Measurements from ENCODE around the gene GABRP. TPM values are rescaled to one million over a fixed set of nuclear protein-coding genes. Genes with fewer than 3 reads are reported as not detected.

Gene GABRP
- total RNA-seq, 2 donors from 2014 or later = 4.8 to 5.5 TPM

- TF ChIP-seq POLR2A (IDR thresholded peaks at IDR 0.05) = no peak
- no peak for TF ChIP-seq CTCF (IDR thresholded peaks at IDR 0.05)
- no peak for TF ChIP-seq POLR2AphosphoS5 (IDR thresholded peaks at IDR 0.05)
- H3K27ac ChIP-seq = no peak overlapping the region
- no peaks in the 10 kb centered on the region for H3K4me1 ChIP-seq (replicated peaks)
- no peak overlapping the region for H3K4me3 ChIP-seq
- intact Hi-C loops (cut with DNase I) = no loop called here
- no peaks in the 10 kb centered on the region for H3K9me3 ChIP-seq
- DNase-seq (ENCODE audit: low spot score) = no peak
- WGBS = 76% methylated on average over 5 of the region's 5 CpGs
- no peaks in the 10 kb centered on the region for H3K36me3 ChIP-seq
- H3K27me3 ChIP-seq (replicated peaks; ENCODE audit: insufficient read depth) = no peaks in the 10 kb centered on the region
These were observed 13.6 kb upstream of the GABRP start for GRCh38 chr5:170769898-170770416.

GRCh38 chr5:170771496-170771895, 12.0 kb upstream of the GABRP start:
- Histone ChIP-seq H3K9me3 (no peaks in the 10 kb centered on the region), H3K4me3 (no peak overlapping the region), H3K27ac (no peak overlapping the region), H3K4me1 (replicated peaks) (no peaks in the 10 kb centered on the region), H3K36me3 (no peaks in the 10 kb centered on the region), H3K27me3 (replicated peaks; ENCODE audit: insufficient read depth) (no peaks in the 10 kb centered on the region)
- TF ChIP-seq CTCF (IDR thresholded peaks at IDR 0.05) (no peak), POLR2AphosphoS5 (IDR thresholded peaks at IDR 0.05) (no peak), POLR2A (IDR thresholded peaks at IDR 0.05) (no peak)
- 93% methylated on average over 15 of the region's 15 CpGs for WGBS
- intact Hi-C loops (cut with DNase I) = no loop called here
- no peak for DNase-seq (ENCODE audit: low spot score)

DNA sequence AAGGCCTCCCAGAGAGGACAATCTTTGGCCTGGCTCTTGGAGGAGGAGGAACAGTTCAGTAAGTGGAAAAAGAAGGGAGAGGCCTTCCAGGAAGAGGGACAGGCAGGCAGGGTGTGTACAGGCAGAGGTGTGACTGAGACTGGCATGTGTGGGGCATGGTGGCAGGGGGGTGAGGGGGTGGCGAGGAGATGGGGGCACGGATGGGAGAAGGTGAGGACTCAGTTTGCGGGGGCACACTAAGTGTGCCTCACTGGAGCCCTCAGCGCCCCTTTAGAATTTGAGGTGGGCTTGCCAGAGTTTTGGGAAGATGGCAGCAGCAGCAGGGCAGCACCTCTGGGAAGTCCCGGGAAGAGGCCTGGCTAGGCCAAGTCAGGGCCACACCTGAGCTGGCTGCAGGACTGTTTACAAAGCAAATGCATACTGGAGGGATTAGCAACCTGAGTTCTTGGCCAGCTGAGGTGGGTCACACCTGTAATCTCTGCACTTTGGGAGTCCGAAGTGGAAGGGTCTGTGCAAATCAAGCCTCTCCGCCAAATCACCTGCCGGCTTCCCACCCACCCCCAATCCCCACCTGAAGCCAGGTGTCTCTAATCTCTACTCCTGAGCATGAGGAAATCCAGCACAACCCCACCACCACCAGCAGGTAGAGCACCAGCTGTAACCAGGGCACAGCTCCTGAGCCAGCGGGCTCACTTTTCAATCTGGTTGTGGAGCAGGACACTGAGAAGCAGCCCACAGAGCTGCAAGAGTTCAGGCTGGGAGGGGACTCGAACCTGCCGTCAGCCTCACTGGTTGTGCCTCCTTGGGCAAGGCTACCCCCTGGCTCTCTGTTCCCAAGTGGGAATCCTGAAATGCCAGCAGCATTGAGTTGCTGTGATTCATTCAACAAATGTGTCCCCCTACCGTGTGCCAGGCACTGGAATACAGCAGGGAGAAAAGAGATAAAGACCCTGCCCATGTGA, 10.2 kb upstream of the GABRP start:
- no peaks in the 10 kb centered on the region for H3K4me1 ChIP-seq (replicated peaks)
- no peaks in the 10 kb centered on the region for H3K27me3 ChIP-seq (replicated peaks; ENCODE audit: insufficient read depth)
- H3K27ac ChIP-seq = no peak overlapping the region
- intact Hi-C loops (cut with DNase I) = no loop called here
- H3K9me3 ChIP-seq = no peaks in the 10 kb centered on the region
- DNase-seq (ENCODE audit: low spot score) = no peak
- no peak overlapping the region for H3K4me3 ChIP-seq
- 76% methylated on average over 12 of the region's 12 CpGs for WGBS
- no peaks in the 10 kb centered on the region for H3K36me3 ChIP-seq
- TF ChIP-seq CTCF (IDR thresholded peaks at IDR 0.05) = no peak
- TF ChIP-seq POLR2AphosphoS5 (IDR thresholded peaks at IDR 0.05) = no peak
- no peak for TF ChIP-seq POLR2A (IDR thresholded peaks at IDR 0.05)

GRCh38 chr5:170774831-170775230, 8.7 kb upstream of the GABRP start:
- no peak for DNase-seq (ENCODE audit: low spot score)
- Histone ChIP-seq H3K27ac (no peak overlapping the region), H3K27me3 (replicated peaks; ENCODE audit: insufficient read depth) (no peaks in the 10 kb centered on the region), H3K4me3 (no peak overlapping the region), H3K4me1 (replicated peaks) (no peaks in the 10 kb centered on the region), H3K9me3 (no peaks in the 10 kb centered on the region), H3K36me3 (no peaks in the 10 kb centered on the region)
- intact Hi-C loops (cut with DNase I) = no loop called here
- TF ChIP-seq POLR2A (IDR thresholded peaks at IDR 0.05) = no peak
- TF ChIP-seq POLR2AphosphoS5 (IDR thresholded peaks at IDR 0.05) = no peak
- TF ChIP-seq CTCF (IDR thresholded peaks at IDR 0.05) = no peak
- WGBS = 96% methylated on average over 5 of the region's 5 CpGs

Data from prostate gland (tissue), 2 donors.